BLaER1 (cell line): ENCODE measurements around the gene XRCC2.
"Not testable (repeated sequence)": the region's sequence is repeated elsewhere in the genome, so short reads cannot be mapped to it uniquely, and the experiment has no call there.

Experiments
- H3K27ac ChIP-seq: shearing (Covaris generic); formaldehyde crosslinking; 2 replicates; pipeline ENCODE4 v1.8.1; 2022
- H3K27me3 ChIP-seq: shearing (Covaris generic); formaldehyde crosslinking; 2 replicates; pipeline ENCODE4 v1.8.1; 2022
- H3K36me3 ChIP-seq: shearing (Covaris generic); formaldehyde crosslinking; 2 replicates; pipeline ENCODE4 v1.8.1; 2022
- H3K4me1 ChIP-seq: shearing (Covaris generic); formaldehyde crosslinking; 2 replicates; pipeline ENCODE4 v1.8.1; 2022
- H3K4me2 ChIP-seq: shearing (Covaris generic); formaldehyde crosslinking; 2 replicates; pipeline ENCODE4 v1.8.1; 2022
- H3K4me3 ChIP-seq: shearing (Covaris generic); formaldehyde crosslinking; 2 replicates; pipeline ENCODE4 v1.8.1; 2022
- H3K9ac ChIP-seq: shearing (Covaris generic); formaldehyde crosslinking; 2 replicates; pipeline ENCODE4 v1.8.1; 2022
- H3K9me3 ChIP-seq: shearing (Covaris generic); formaldehyde crosslinking; 2 replicates; pipeline ENCODE4 v1.8.1; 2022
- H4K20me1 ChIP-seq: shearing (Covaris generic); formaldehyde crosslinking; 2 replicates; pipeline ENCODE4 v1.8.1; 2022
- Cebpa-rat ChIP-seq: shearing (Covaris generic); IDR thresholded peaks from 2 replicates; pipeline ENCODE4 v1.8.1; 2022

XRCC2 gene

DNA sequence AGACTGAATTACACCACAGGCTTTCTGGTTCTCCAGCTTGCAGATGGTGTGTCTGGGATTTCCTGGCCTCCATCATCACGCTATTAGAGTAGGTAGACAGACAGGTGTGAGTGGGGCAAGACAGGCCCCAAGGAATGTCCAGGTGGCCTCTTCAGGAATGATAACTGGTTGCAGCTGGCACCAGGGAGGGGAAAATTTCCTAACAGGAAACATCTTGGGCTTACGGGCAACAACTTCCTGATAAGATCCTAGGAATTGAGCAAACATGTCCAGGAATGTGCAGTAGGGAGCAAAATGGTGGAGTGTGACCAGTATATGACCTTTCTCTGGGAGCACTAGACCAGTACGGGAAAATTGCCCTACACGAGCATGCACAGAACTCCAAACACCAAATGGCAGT, 11.3 kb downstream of the XRCC2 start:
- TF ChIP-seq Cebpa-rat: no peak

DNA sequence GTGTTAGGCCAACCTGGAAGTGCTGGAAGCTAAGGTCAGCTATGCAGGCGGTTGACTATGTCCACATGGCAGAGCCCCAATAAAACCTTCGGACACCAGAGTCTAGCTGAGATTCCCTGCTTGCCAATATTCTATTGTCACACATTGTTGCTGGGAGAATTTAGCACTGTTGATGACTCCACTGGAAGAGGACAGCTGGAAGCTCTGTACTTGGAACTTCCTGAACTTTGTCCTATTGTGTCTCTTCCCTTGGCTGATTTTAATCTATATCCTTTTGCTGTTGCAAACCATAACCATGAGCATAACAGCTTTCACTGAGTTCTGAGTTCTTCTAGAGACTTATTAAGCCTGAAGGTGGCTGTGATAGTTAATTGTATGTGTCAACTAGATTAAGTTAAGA, 12.0 kb downstream of the XRCC2 start:
- no peak for TF ChIP-seq Cebpa-rat
- no peak overlapping the region for H3K27ac ChIP-seq
- no peak overlapping the region for H3K4me3 ChIP-seq
- peaks cover 87% of the 10 kb centered on the region for H3K36me3 ChIP-seq
- H4K20me1 ChIP-seq: peaks cover 27% of the 10 kb centered on the region; the same call in 1 of the 2 replicates
- H3K4me1 ChIP-seq: no peaks in the 10 kb centered on the region
- H3K9me3 ChIP-seq: no peaks in the 10 kb centered on the region
- H3K4me2 ChIP-seq: no peak overlapping the region
- H3K9ac ChIP-seq: no peak overlapping the region
- H3K27me3 ChIP-seq: no peaks in the 10 kb centered on the region

More for the DNA sequence above, 11.3 kb downstream of the XRCC2 start:
- no peaks in the 10 kb centered on the region for H3K9me3 ChIP-seq
- H4K20me1 ChIP-seq: peaks cover 34% of the 10 kb centered on the region; the same call in 1 of the 2 replicates
- no peaks in the 10 kb centered on the region for H3K27me3 ChIP-seq
- no peak overlapping the region for H3K27ac ChIP-seq
- no peak overlapping the region for H3K9ac ChIP-seq
- H3K4me2 ChIP-seq: no peak overlapping the region
- H3K4me3 ChIP-seq: no peak overlapping the region
- H3K4me1 ChIP-seq: no peaks in the 10 kb centered on the region
- peaks cover 87% of the 10 kb centered on the region for H3K36me3 ChIP-seq

DNA sequence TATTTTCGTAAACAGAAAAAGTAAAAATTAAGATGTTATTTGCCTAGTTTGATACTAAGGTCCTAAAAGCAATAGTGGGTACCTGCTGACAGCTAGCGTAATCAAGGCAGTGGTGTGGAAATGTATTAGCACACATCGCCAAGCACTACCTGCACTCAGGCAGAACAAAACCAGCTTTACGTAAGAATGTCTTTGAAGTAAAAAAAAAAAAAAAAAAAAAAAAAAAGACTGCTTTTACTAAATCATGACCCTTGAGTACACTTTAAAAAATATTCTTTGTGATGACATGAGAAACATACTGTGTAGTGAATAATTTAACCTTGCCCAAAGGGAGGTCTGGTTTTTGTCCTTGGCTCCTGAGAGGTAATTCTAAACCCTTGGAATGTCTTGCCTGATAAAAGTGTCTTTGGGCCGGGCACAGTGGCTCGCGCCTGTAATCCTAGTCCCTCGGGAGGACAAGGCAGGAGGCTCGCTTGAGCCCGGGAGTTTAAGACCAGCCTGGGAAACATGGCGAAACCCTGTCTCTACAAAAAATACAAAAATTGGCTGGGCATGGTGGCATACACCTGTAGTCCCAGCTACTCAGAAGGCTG, 12.7 kb downstream of the XRCC2 start:
- TF ChIP-seq Cebpa-rat: no peak
- Histone ChIP-seq H3K4me1 (no peaks in the 10 kb centered on the region), H3K27me3 (no peaks in the 10 kb centered on the region), H3K9me3 (no peaks in the 10 kb centered on the region), H3K27ac (no peak overlapping the region), H4K20me1 (peaks cover 25% of the 10 kb centered on the region; the same call in 1 of the 2 replicates), H3K4me2 (no peak overlapping the region), H3K9ac (no peak overlapping the region), H3K4me3 (no peak overlapping the region), H3K36me3 (peaks cover 87% of the 10 kb centered on the region)

DNA sequence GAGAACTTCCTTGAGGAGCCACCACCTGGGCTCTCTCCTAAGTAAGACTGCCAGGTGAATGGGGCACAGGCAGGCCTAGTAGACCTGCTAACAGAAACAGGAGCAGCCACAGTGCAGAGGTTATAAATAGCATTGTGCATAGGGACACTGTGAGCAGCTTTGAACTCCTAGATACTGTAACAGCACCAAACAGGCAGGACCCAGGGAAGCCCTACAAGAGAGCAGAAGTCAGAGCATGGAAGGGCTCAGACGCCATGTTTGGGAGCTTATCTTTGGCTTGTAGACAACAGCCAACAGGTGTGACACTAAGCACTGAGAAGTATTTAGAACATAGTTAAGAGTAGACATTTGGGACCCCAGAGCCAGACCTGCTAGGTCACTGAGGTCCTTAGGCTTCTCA, 14.5 kb downstream of the XRCC2 start:
- Histone ChIP-seq H3K27me3 (no peaks in the 10 kb centered on the region), H4K20me1 (peaks cover 25% of the 10 kb centered on the region; the same call in 1 of the 2 replicates), H3K4me1 (no peaks in the 10 kb centered on the region), H3K36me3 (peaks cover 84% of the 10 kb centered on the region), H3K4me2 (no peak overlapping the region), H3K9me3 (no peaks in the 10 kb centered on the region), H3K27ac (no peak overlapping the region), H3K4me3 (no peak overlapping the region), H3K9ac (no peak overlapping the region)
- TF ChIP-seq Cebpa-rat: no peak

DNA sequence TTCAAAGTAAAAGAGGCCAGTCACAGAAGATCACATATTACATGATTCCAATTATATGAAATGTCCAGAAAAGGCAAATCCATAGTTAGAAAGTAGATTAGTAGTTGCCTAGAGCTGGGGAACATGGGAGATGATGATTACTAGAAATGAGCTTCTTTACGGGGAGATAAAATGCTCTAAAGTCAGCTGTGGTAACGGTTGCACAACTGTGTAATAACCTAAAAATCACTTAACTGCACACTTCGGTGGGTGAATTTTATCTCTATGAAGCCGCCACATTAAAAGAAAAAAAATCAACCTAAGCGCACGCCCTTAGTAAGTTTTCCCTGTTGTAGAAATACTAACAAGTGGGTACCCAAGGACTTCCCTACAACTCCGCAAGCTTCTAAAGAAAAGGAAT, 15.9 kb downstream of the XRCC2 start:
- no peaks in the 10 kb centered on the region for H3K4me1 ChIP-seq
- H3K9me3 ChIP-seq: no peaks in the 10 kb centered on the region
- H3K9ac ChIP-seq: no peak overlapping the region
- H4K20me1 ChIP-seq: peaks cover 33% of the 10 kb centered on the region; the same call in 1 of the 2 replicates
- peaks cover 85% of the 10 kb centered on the region for H3K36me3 ChIP-seq
- no peak overlapping the region for H3K4me3 ChIP-seq
- H3K27me3 ChIP-seq: no peaks in the 10 kb centered on the region
- no peak for TF ChIP-seq Cebpa-rat
- no peak overlapping the region for H3K27ac ChIP-seq
- H3K4me2 ChIP-seq: no peak overlapping the region

DNA sequence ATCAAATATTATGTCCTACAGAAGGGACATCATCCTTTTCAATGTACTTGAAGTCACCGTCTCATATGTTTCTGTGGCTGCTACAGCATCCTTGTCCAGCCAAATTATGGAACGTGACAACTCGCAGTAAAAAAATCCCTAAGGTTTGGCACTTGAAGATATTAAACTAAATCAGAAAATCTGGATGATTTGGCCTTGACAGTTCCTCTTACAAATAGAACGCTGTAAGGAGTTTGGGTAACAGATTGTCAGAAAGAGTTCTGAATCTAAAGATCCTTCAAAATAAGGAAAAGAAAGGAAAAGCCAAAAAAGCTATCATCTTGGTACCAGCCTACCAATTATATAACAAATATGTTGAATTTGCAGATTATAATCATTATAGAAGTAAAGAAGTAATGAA, 21.0 kb downstream of the XRCC2 start:
- no peaks in the 10 kb centered on the region for H3K27me3 ChIP-seq
- H3K36me3 ChIP-seq: peaks cover 96% of the 10 kb centered on the region
- no peak for TF ChIP-seq Cebpa-rat
- no peak overlapping the region for H3K9ac ChIP-seq
- no peak overlapping the region for H3K4me2 ChIP-seq
- H3K4me3 ChIP-seq: no peak overlapping the region
- peaks cover 7% of the 10 kb centered on the region; the same call in 1 of the 2 replicates for H4K20me1 ChIP-seq
- H3K9me3 ChIP-seq: no peaks in the 10 kb centered on the region
- H3K4me1 ChIP-seq: no peaks in the 10 kb centered on the region
- H3K27ac ChIP-seq: no peak overlapping the region

DNA sequence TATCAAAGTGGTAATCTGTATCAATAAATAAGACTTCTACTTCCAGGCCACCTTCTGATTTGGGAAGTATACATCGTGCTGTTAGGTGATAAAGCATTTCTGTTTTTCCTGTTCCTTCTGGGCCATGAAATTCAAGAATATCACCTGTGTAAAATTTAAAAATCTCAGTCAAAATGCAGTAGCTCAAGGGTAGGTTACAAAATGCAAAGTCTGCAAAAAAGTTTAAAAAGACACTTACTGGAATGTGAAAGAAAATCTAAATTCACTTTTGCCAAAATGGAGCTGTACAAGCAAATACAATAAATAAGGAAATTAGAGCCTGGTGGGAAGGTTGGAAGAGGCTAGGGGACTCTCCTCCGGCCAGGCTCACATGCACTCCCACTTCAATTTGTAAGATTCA, 26.7 kb downstream of the XRCC2 start:
- Histone ChIP-seq H3K27ac (no peak overlapping the region), H3K27me3 (no peaks in the 10 kb centered on the region), H3K4me2 (no peak overlapping the region), H4K20me1 (no peaks in the 10 kb centered on the region), H3K36me3 (peaks cover 96% of the 10 kb centered on the region), H3K4me3 (no peak overlapping the region), H3K4me1 (peaks cover 11% of the 10 kb centered on the region), H3K9me3 (peaks cover 29% of the 10 kb centered on the region), H3K9ac (no peak overlapping the region)
- no peak for TF ChIP-seq Cebpa-rat

DNA sequence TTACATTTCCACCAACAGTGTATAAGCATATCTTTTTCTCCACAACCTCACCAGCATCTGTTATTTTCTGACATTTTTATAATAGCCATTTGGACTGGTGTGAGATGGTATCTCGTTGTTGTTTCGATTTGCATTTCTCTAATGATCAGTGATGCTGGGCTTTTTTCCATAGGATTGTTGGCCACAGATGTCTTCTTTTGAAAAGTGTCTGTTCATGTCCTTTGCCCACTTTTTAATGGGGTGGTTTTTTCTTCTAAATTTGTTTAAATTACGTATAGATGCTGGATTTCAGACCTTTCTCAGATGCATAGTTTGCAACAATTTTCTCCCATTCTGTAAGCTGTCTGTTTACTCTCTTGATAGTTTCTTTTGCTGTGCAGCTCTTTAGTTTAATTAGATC, 28.9 kb downstream of the XRCC2 start:
- no peak overlapping the region for H3K4me3 ChIP-seq
- peaks cover 29% of the 10 kb centered on the region for H3K9me3 ChIP-seq
- H3K27ac ChIP-seq: no peak overlapping the region
- H3K27me3 ChIP-seq: no peaks in the 10 kb centered on the region
- H3K9ac ChIP-seq: no peak overlapping the region
- peaks cover 11% of the 10 kb centered on the region for H3K4me1 ChIP-seq
- peaks cover 85% of the 10 kb centered on the region for H3K36me3 ChIP-seq
- H3K4me2 ChIP-seq: no peak overlapping the region
- no peaks in the 10 kb centered on the region for H4K20me1 ChIP-seq
- TF ChIP-seq Cebpa-rat: no peak

DNA sequence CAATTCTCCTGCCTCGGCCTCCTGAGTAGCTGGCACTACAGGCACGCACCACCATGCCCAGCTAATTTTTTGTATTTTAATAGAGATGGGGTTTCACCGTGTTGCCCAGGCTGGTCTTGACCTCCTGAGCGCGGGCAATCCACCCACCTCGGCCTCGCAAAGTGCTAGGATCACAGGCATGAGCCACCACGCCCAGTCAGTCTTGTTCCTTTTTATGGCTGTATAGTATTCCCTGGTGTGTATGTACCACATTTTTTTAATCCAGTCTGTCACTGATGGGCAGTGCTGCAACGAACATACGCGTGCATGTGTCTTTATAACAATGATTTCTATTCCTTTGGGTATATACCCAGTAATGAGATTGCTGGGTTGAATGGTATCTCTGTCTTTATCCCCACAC, 29.4 kb downstream of the XRCC2 start:
- Histone ChIP-seq H3K36me3 (peaks cover 81% of the 10 kb centered on the region), H3K4me1 (peaks cover 11% of the 10 kb centered on the region), H3K9me3 (peaks cover 29% of the 10 kb centered on the region)
- H3K9ac ChIP-seq, H3K4me3 ChIP-seq, H3K27ac ChIP-seq, H4K20me1 ChIP-seq, H3K4me2 ChIP-seq, H3K27me3 ChIP-seq: not testable (repeated sequence)

DNA sequence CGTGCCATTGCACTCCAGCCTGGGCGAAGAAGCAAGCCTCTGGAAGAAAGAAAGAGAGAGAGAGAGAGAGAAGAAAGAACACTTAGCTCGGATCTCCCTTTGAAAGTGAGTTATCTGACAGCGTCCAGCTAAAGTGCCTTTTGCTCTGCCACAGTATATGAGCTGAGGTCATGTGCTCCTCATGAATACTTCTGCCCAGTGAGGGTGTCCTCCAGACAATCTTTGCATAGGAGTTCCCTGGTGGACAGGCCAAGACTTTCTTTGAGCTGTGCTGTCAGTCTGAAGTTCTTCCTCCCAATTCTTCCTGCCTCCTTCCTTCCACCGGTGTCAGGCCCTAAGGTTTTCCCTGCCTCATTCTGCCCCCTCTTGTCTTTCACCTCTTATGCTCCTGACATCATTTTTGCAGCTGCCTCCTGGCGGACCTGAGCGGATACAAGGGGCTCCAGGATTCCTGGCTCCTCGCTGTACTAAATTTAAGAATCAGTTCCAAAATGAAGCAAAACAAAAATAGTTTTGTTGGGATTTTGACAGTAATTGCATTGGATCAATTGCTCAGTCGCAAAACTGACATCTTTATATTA, 31.9 kb downstream of the XRCC2 start:
- Histone ChIP-seq H3K9me3 (peaks cover 27% of the 10 kb centered on the region), H3K27ac (no peak overlapping the region), H3K9ac (no peak overlapping the region), H3K36me3 (peaks cover 56% of the 10 kb centered on the region), H4K20me1 (no peaks in the 10 kb centered on the region), H3K4me2 (no peak overlapping the region), H3K4me3 (no peak overlapping the region), H3K4me1 (peaks cover 11% of the 10 kb centered on the region), H3K27me3 (no peaks in the 10 kb centered on the region)
- TF ChIP-seq Cebpa-rat: no peak

DNA sequence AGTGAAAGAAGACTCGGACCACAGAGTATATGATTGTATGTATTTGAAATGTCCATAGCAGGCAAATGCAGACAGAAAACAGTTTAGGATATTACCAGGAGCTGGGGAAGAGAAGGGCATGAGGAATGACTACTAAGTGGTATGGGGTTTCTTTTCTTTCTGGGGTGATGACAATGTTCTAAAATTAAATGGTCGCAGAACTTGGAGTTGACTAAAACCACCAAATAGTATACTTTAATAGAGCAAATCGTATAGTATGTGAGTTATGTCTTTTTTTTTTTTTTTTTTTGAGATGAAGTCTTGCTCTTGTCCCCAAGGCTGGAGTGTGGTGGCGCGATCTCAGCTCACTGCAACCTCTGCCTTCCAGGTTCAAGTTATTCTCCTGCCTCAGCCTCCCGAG, 34.6 kb downstream of the XRCC2 start:
- TF ChIP-seq Cebpa-rat: no peak
- H3K27ac ChIP-seq: no peak overlapping the region
- H3K9ac ChIP-seq: no peak overlapping the region
- H3K4me3 ChIP-seq: no peak overlapping the region
- H3K4me1 ChIP-seq: peaks cover 9% of the 10 kb centered on the region
- H3K9me3 ChIP-seq: peaks cover under 1% of the 10 kb centered on the region; the same call in 1 of the 2 replicates
- no peaks in the 10 kb centered on the region for H4K20me1 ChIP-seq
- H3K36me3 ChIP-seq: peaks cover 29% of the 10 kb centered on the region
- no peaks in the 10 kb centered on the region for H3K27me3 ChIP-seq
- H3K4me2 ChIP-seq: no peak overlapping the region
